Liver (tissue), 9 donors: ENCODE measurements around the gene CUX1. TPM values are rescaled to one million over a fixed set of nuclear protein-coding genes. Genes with fewer than 3 reads are reported as not detected.

Experiments
- DNase-seq: peaks from one replicate; pipeline ENCODE4 v3.0.0-alpha.2; 2017; ENCODE audit warnings: low spot score
- H3K27ac ChIP-seq, 2 donors: one replicate each; pipeline ENCODE4 v1.7.0; 2013; ENCODE audit warnings: inconsistent platforms in 2 of 2, low read length in 2 of 2, control low read depth in 1 of 2, low read depth in 1 of 2, mild to moderate bottlenecking in 1 of 2
- H3K27me3 ChIP-seq, 4 donors: one replicate each; pipeline versions ENCODE4 v1.6.1 to v1.7.0; 2013; ENCODE audit warnings: low read length in 3 of 4, inconsistent platforms in 1 of 4, mild to moderate bottlenecking in 1 of 4, moderate library complexity in 1 of 4; ENCODE audit not compliant: control insufficient read depth in 4 of 4, insufficient read depth in 4 of 4
- H3K36me3 ChIP-seq, 4 donors: one replicate each; pipeline versions ENCODE4 v1.6.1 to v1.7.0; 2013; ENCODE audit warnings: low read length in 3 of 4, mild to moderate bottlenecking in 3 of 4, low read depth in 1 of 4, moderate library complexity in 1 of 4; ENCODE audit not compliant: control insufficient read depth in 4 of 4, insufficient read depth in 3 of 4
- H3K4me1 ChIP-seq, 4 donors: one replicate each; pipeline versions ENCODE4 v1.6.1 to v1.7.0; 2013; ENCODE audit warnings: low read length in 3 of 4, mild to moderate bottlenecking in 3 of 4, moderate library complexity in 1 of 4; ENCODE audit not compliant: control insufficient read depth in 4 of 4, insufficient read depth in 4 of 4
- H3K4me3 ChIP-seq, 3 donors: one replicate each; pipeline versions ENCODE4 v1.6.1 to v1.7.0; 2013; ENCODE audit warnings: low read length in 3 of 3, control low read depth in 1 of 3, low read depth in 1 of 3, mild to moderate bottlenecking in 1 of 3
- H3K9ac ChIP-seq, 2 donors: one replicate each; pipeline ENCODE4 v1.7.0; 2013; ENCODE audit warnings: low read length in 2 of 2, mild to moderate bottlenecking in 2 of 2, moderate library complexity in 2 of 2, control low read depth in 1 of 2, low read depth in 1 of 2
- H3K9me3 ChIP-seq, 4 donors: one replicate each; pipeline versions ENCODE4 v1.6.1 to v1.7.0; 2013; ENCODE audit warnings: low read length in 3 of 4; ENCODE audit not compliant: control insufficient read depth in 4 of 4
- ATF3 ChIP-seq: IDR thresholded peaks from 2 replicates; pipeline ENCODE4 v1.6.1; 2016; ENCODE audit warnings: antibody characterized with exemption
- EGR1 ChIP-seq, 2 donors: IDR thresholded peaks; 2 replicates each; pipeline ENCODE4 v1.6.1; 2016 to 2018; ENCODE audit warnings: antibody characterized with exemption in 2 of 2, low read depth in 2 of 2
- FOXA1 ChIP-seq: IDR thresholded peaks from 2 replicates; pipeline ENCODE4 v1.6.1; 2016; ENCODE audit warnings: antibody characterized with exemption
- FOXA2 ChIP-seq: IDR thresholded peaks from 2 replicates; pipeline ENCODE4 v1.6.1; 2016; ENCODE audit warnings: antibody characterized with exemption
- HNF4A ChIP-seq, 2 donors: conservative IDR thresholded peaks; 2 replicates each; pipeline ENCODE4 v1.6.1; 2016; ENCODE audit warnings: antibody characterized with exemption in 2 of 2, mild to moderate bottlenecking in 2 of 2
- JUND ChIP-seq, 2 donors: IDR thresholded peaks; 2 replicates each; pipeline ENCODE4 v1.6.1; 2016; ENCODE audit warnings: antibody characterized with exemption in 2 of 2
- NR2F2 ChIP-seq: IDR thresholded peaks from 2 replicates; pipeline ENCODE4 v1.6.1; 2016; ENCODE audit warnings: antibody characterized with exemption
- RXRA ChIP-seq, 2 donors: IDR thresholded peaks; 2 replicates each; pipeline ENCODE4 v1.6.1; 2017 to 2018; ENCODE audit warnings: antibody characterized with exemption in 2 of 2, mild to moderate bottlenecking in 1 of 2
- TAF1 ChIP-seq: conservative IDR thresholded peaks from 2 replicates; pipeline ENCODE4 v1.6.1; 2016; ENCODE audit warnings: antibody characterized with exemption, mild to moderate bottlenecking
- YY1 ChIP-seq: IDR thresholded peaks from 2 replicates; pipeline ENCODE4 v1.6.1; 2016; ENCODE audit warnings: antibody characterized with exemption, mild to moderate bottlenecking
- WGBS: extraction: QIAGEN DNeasy Blood & Tissue Kit; methylation state at CpG from one replicate; pipeline ENCODE4 v1.1.7; 2013; 5-methylcytosine and 5-hydroxymethylcytosine counted together
- polyA plus RNA-seq, 2 donors: library from polyadenylated mRNA; stranded (reverse) in 1 of 2; unstranded in 1 of 2; fragments of 200-250 nt in 1 of 2; fragments of >200 nt in 1 of 2; fragmentation: Nextera tagmentation in 1 of 2; extraction: Ambion mirVana in 1 of 2; gene quantifications; one replicate each; pipeline versions ENCODE4 v1.2.1 to v1.2.3, GENCODE V29; 2013 to 2015
- total RNA-seq, 2 donors: library from RNA; depleted of rRNA; stranded (reverse); fragments of >200 nt; gene quantifications; one replicate each; pipeline ENCODE4 v1.2.3, GENCODE V29; 2014
- TF ChIP-seq, protein P1 (sequence below): IDR thresholded peaks from 2 replicates; pipeline ENCODE4 v1.6.1; 2016; ENCODE audit warnings: antibody characterized with exemption, mild to moderate bottlenecking
- TF ChIP-seq, protein P2 (sequence below): fragments of 150-350 bp; IDR thresholded peaks from 2 replicates; pipeline ENCODE4 v1.5.1; 2017; ENCODE audit warnings: improper control_type of control experiment, low read depth, low read length; ENCODE audit not compliant: missing input control
- donor health status: healthy.
- donor health status: healthy.
- donor health status: healthy.
- donor health status: healthy.
- donor health status: healthy.

Gene CUX1
- total and polyA plus RNA-seq, 4 donors = 18.6 to 40.6 (median 21.4) TPM

DNA sequence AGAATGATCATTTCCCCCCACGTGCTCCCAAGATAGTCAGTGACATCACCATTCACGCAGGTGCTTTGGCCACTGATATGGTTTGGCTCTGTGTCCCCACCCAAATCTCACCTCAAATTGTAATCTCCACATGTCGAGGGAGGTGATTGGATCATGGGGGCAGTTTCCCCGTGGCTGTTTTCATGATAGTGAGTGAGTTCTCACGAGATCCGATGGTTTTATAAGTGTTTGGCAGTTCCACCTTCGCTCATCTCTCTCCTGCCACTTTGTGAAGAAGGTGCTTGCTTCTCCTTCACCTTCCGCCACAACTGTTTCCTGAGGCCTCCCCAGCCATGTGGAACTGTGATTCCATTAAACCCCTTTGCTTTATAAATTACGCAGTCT lies 263.8 kb downstream of the CUX1 start:
- H3K4me3 ChIP-seq = no peak overlapping the region
- DNase-seq = no peak
- no peaks in the 10 kb centered on the region for H3K4me1 ChIP-seq
- 93% methylated on average over 9 of the region's 9 CpGs for WGBS
- TF ChIP-seq YY1 (no peak), FOXA2 (no peak), NR2F2 (no peak), JUND (IDR thresholded peaks at IDR 0.05) (no peak)
- TF ChIP-seq, protein P1, sequence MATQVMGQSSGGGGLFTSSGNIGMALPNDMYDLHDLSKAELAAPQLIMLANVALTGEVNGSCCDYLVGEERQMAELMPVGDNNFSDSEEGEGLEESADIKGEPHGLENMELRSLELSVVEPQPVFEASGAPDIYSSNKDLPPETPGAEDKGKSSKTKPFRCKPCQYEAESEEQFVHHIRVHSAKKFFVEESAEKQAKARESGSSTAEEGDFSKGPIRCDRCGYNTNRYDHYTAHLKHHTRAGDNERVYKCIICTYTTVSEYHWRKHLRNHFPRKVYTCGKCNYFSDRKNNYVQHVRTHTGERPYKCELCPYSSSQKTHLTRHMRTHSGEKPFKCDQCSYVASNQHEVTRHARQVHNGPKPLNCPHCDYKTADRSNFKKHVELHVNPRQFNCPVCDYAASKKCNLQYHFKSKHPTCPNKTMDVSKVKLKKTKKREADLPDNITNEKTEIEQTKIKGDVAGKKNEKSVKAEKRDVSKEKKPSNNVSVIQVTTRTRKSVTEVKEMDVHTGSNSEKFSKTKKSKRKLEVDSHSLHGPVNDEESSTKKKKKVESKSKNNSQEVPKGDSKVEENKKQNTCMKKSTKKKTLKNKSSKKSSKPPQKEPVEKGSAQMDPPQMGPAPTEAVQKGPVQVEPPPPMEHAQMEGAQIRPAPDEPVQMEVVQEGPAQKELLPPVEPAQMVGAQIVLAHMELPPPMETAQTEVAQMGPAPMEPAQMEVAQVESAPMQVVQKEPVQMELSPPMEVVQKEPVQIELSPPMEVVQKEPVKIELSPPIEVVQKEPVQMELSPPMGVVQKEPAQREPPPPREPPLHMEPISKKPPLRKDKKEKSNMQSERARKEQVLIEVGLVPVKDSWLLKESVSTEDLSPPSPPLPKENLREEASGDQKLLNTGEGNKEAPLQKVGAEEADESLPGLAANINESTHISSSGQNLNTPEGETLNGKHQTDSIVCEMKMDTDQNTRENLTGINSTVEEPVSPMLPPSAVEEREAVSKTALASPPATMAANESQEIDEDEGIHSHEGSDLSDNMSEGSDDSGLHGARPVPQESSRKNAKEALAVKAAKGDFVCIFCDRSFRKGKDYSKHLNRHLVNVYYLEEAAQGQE = no peak
- TF ChIP-seq, protein P2, sequence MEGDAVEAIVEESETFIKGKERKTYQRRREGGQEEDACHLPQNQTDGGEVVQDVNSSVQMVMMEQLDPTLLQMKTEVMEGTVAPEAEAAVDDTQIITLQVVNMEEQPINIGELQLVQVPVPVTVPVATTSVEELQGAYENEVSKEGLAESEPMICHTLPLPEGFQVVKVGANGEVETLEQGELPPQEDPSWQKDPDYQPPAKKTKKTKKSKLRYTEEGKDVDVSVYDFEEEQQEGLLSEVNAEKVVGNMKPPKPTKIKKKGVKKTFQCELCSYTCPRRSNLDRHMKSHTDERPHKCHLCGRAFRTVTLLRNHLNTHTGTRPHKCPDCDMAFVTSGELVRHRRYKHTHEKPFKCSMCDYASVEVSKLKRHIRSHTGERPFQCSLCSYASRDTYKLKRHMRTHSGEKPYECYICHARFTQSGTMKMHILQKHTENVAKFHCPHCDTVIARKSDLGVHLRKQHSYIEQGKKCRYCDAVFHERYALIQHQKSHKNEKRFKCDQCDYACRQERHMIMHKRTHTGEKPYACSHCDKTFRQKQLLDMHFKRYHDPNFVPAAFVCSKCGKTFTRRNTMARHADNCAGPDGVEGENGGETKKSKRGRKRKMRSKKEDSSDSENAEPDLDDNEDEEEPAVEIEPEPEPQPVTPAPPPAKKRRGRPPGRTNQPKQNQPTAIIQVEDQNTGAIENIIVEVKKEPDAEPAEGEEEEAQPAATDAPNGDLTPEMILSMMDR = no peak
- peaks cover 0 to 7% (median 4%) of the 10 kb centered on the region in 4 donors for H3K36me3 ChIP-seq
- H3K9ac ChIP-seq = no peak overlapping the region
- H3K27me3 ChIP-seq = no peaks in the 10 kb centered on the region
- no peak overlapping the region for H3K27ac ChIP-seq
- no peaks in the 10 kb centered on the region for H3K9me3 ChIP-seq

- Histone ChIP-seq H3K9ac (no peak overlapping the region), H3K27me3 (no peaks in the 10 kb centered on the region), H3K4me3 (no peak overlapping the region), H3K4me1 (no peaks in the 10 kb centered on the region), H3K27ac (no peak overlapping the region), H3K9me3 (no peaks in the 10 kb centered on the region), H3K36me3 (peaks cover 0 to 4% (median 4%) of the 10 kb centered on the region in 4 donors)
- WGBS = 94% methylated on average over 5 of the region's 5 CpGs
- TF ChIP-seq, protein P2 = no peak
- TF ChIP-seq, protein P1 = no peak
- TF ChIP-seq TAF1 (no peak), EGR1 (IDR thresholded peaks at IDR 0.05; ENCODE audit: low read depth in 2 of 2) (no peak), RXRA (IDR thresholded peaks at IDR 0.05) (no peak), FOXA2 (no peak), JUND (IDR thresholded peaks at IDR 0.05) (no peak), HNF4A (conservative IDR thresholded peaks at IDR 0.05) (no peak), FOXA1 (no peak), ATF3 (no peak)
- no peak for DNase-seq
Observed at GRCh38 chr7:102082693-102083368, 265.4 kb downstream of the CUX1 start.
